Calu3 (cell line): ENCODE measurements around the gene CTNNBL1. TPM values are rescaled to one million over a fixed set of nuclear protein-coding genes. Genes with fewer than 3 reads are reported as not detected.
"Not testable (repeated sequence)": the region's sequence is repeated elsewhere in the genome, so short reads cannot be mapped to it uniquely, and the experiment has no call there.

Source experiments
- BruUV-seq: library from RNA; stranded (reverse); fragments of 400-500 nt; replicated peaks from 2 replicates; lab custom pipeline; 2021; lab: Mats Ljungman, UMichigan
- CTCF ChIA-PET: fragments of 300-600 bp; sonication (Branson Sonifier 250); formaldehyde crosslinking; loops from one replicate; lab custom pipeline; 2022; ENCODE audit warnings: antibody characterized with exemption; lab: Charles Lee
- DNase-seq: peaks from one replicate; pipeline ENCODE4 v3.0.0; 2022
- H3K27ac Mint-ChIP-seq: one replicate; pipeline ENCODE4 v1.8.0; 2022; ENCODE audit warnings: mixed read lengths; ENCODE audit not compliant: unreplicated experiment
- H3K27me3 Mint-ChIP-seq: one replicate; pipeline ENCODE4 v1.8.0; 2022; ENCODE audit warnings: mixed read lengths; ENCODE audit not compliant: unreplicated experiment
- H3K36me3 Mint-ChIP-seq: one replicate; pipeline ENCODE4 v1.8.0; 2022; ENCODE audit warnings: mild to moderate bottlenecking, moderate library complexity, mixed read lengths; ENCODE audit not compliant: insufficient read depth, unreplicated experiment
- H3K4me1 Mint-ChIP-seq: one replicate; pipeline ENCODE4 v1.8.0; 2022; ENCODE audit warnings: mild to moderate bottlenecking, low read depth, mixed read lengths; ENCODE audit not compliant: unreplicated experiment
- H3K4me3 Mint-ChIP-seq: one replicate; pipeline ENCODE4 v1.8.0; 2022; ENCODE audit warnings: mild to moderate bottlenecking, low read depth, moderate library complexity, mixed read lengths; ENCODE audit not compliant: unreplicated experiment
- H3K9me3 Mint-ChIP-seq: one replicate; pipeline ENCODE4 v1.8.0; 2022; ENCODE audit warnings: low read depth, mixed read lengths; ENCODE audit not compliant: unreplicated experiment
- CTCF ChIP-seq: fragments of 200-600 bp; IDR thresholded peaks from one replicate; pipeline ENCODE4 v1.8.0; 2022; ENCODE audit warnings: antibody characterized with exemption; ENCODE audit not compliant: unreplicated experiment
- intact Hi-C: fragments of 100-400 bp; cut with micrococcal nuclease; formaldehyde crosslinking; loops from one replicate; pipeline ENCODE4 v1.10.0; 2022; ENCODE audit not compliant: unreplicated experiment
- total RNA-seq: library from RNA; stranded (reverse); gene quantifications from 2 replicates; pipeline ENCODE4 v1.2.3, GENCODE V29; 2022

Gene CTNNBL1
- total RNA-seq, 1 experiment from 2014 or later = 106 TPM

GRCh38 chr20:37850036-37850592, 156.3 kb downstream of the CTNNBL1 start:
- no peaks in the 10 kb centered on the region for H3K9me3 Mint-ChIP-seq
- H3K27me3 Mint-ChIP-seq = no peaks in the 10 kb centered on the region
- no peak for DNase-seq
- H3K36me3 Mint-ChIP-seq = no peaks in the 10 kb centered on the region
- no peak for TF ChIP-seq CTCF
- CTCF ChIA-PET = interaction anchor here (1.2 kb wide), 1 partner anchor 17 kb away, joined by 3 read pairs; no protein-coding TSS in a partner anchor
- intact Hi-C loops = no loop called here
- H3K27ac Mint-ChIP-seq = no peak overlapping the region
- no peak overlapping the region for H3K4me3 Mint-ChIP-seq
- BruUV-seq = no TSS peak
- H3K4me1 Mint-ChIP-seq = no peaks in the 10 kb centered on the region

- CTCF ChIA-PET = interaction anchor here (1.2 kb wide), 1 partner anchor 16 kb away, joined by 3 read pairs; no protein-coding TSS in a partner anchor
- intact Hi-C loops = no loop called here
- no TSS peak for BruUV-seq
- H3K27me3 Mint-ChIP-seq = no peaks in the 10 kb centered on the region
- DNase-seq = no peak
- TF ChIP-seq CTCF = no peak
- H3K4me1 Mint-ChIP-seq = no peaks in the 10 kb centered on the region
- no peaks in the 10 kb centered on the region for H3K36me3 Mint-ChIP-seq
- no peak overlapping the region for H3K4me3 Mint-ChIP-seq
- H3K9me3 Mint-ChIP-seq = no peaks in the 10 kb centered on the region
- H3K27ac Mint-ChIP-seq = no peak overlapping the region
Measured at GRCh38 chr20:37850724-37851355, 157.0 kb downstream of the CTNNBL1 start.

- Mint-ChIP-seq H3K36me3 (no peaks in the 10 kb centered on the region), H3K4me3 (no peak overlapping the region), H3K27me3 (no peaks in the 10 kb centered on the region), H3K4me1 (no peaks in the 10 kb centered on the region), H3K27ac (no peak overlapping the region), H3K9me3 (no peaks in the 10 kb centered on the region)
- CTCF ChIA-PET = no interaction called here
- DNase-seq = no peak
- intact Hi-C loops = no loop called here
- no peak for TF ChIP-seq CTCF
- no TSS peak for BruUV-seq
Measured at GRCh38 chr20:37852666-37853065, 158.8 kb downstream of the CTNNBL1 start.

GRCh38 chr20:37853823-37854375, 160.1 kb downstream of the CTNNBL1 start:
- no peak for DNase-seq
- Mint-ChIP-seq H3K4me3 (no peak overlapping the region), H3K9me3 (no peaks in the 10 kb centered on the region), H3K4me1 (no peaks in the 10 kb centered on the region), H3K27me3 (no peaks in the 10 kb centered on the region), H3K27ac (no peak overlapping the region), H3K36me3 (no peaks in the 10 kb centered on the region)
- no TSS peak for BruUV-seq
- CTCF ChIA-PET = interaction anchor here (0.6 kb wide), 1 partner anchor 445 kb away, joined by 4 read pairs; no protein-coding TSS in a partner anchor
- intact Hi-C loops = no loop called here
- no peak for TF ChIP-seq CTCF

- H3K27me3 Mint-ChIP-seq, H3K4me3 Mint-ChIP-seq, intact Hi-C loops, H3K27ac Mint-ChIP-seq, DNase-seq, H3K9me3 Mint-ChIP-seq, H3K36me3 Mint-ChIP-seq, H3K4me1 Mint-ChIP-seq, BruUV-seq: not testable (repeated sequence)
- CTCF ChIA-PET = interaction anchor here (0.6 kb wide), 1 partner anchor 31 kb away, joined by 3 read pairs; no protein-coding TSS in a partner anchor
Measured at GRCh38 chr20:37856034-37856433, 162.2 kb downstream of the CTNNBL1 start.
